ENCODE data around the gene HASPIN. TPM values are rescaled to one million over a fixed set of nuclear protein-coding genes. Genes with fewer than 3 reads are reported as not detected.

The HASPIN gene
- total RNA-seq, 1 donor from 2014 or later = 8.5 TPM

DNA sequence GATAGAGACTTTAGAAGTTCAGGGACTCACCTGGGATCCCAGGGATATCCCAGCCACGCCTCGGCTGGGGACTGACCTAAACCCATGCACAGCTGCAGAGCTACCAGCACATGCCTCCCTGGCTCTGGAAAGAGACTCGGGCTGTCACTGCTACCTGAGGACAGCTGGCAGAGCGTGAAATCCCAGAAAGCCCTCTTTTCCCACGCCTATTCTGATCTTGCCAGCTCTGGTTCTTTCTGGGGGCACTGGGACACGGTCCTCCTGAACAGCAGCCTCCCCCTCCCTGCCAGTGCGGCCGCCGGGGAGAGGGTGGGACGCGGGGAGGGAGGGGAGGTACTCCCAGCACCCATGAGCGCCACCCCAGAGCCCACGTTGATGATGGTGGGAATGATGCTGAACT, 38.5 kb upstream of the HASPIN start:
- Mint-ChIP-seq H3K36me3 (ENCODE audit: insufficient read depth) (no peaks in the 10 kb centered on the region), H3K4me3 (ENCODE audit: low read depth) (no peak overlapping the region), H3K4me1 (ENCODE audit: low read depth) (no peaks in the 10 kb centered on the region), H3K27ac (no peak overlapping the region), H3K9me3 (ENCODE audit: low read depth) (no peaks in the 10 kb centered on the region), H3K27me3 (peaks cover 12% of the 10 kb centered on the region)
- TF ChIP-seq, protein P1, sequence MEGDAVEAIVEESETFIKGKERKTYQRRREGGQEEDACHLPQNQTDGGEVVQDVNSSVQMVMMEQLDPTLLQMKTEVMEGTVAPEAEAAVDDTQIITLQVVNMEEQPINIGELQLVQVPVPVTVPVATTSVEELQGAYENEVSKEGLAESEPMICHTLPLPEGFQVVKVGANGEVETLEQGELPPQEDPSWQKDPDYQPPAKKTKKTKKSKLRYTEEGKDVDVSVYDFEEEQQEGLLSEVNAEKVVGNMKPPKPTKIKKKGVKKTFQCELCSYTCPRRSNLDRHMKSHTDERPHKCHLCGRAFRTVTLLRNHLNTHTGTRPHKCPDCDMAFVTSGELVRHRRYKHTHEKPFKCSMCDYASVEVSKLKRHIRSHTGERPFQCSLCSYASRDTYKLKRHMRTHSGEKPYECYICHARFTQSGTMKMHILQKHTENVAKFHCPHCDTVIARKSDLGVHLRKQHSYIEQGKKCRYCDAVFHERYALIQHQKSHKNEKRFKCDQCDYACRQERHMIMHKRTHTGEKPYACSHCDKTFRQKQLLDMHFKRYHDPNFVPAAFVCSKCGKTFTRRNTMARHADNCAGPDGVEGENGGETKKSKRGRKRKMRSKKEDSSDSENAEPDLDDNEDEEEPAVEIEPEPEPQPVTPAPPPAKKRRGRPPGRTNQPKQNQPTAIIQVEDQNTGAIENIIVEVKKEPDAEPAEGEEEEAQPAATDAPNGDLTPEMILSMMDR (IDR thresholded peaks at IDR 0.05; ENCODE audit: unreplicated experiment) = no peak
- no peak for DNase-seq (ENCODE audit: low spot score, unreplicated experiment)

DNA sequence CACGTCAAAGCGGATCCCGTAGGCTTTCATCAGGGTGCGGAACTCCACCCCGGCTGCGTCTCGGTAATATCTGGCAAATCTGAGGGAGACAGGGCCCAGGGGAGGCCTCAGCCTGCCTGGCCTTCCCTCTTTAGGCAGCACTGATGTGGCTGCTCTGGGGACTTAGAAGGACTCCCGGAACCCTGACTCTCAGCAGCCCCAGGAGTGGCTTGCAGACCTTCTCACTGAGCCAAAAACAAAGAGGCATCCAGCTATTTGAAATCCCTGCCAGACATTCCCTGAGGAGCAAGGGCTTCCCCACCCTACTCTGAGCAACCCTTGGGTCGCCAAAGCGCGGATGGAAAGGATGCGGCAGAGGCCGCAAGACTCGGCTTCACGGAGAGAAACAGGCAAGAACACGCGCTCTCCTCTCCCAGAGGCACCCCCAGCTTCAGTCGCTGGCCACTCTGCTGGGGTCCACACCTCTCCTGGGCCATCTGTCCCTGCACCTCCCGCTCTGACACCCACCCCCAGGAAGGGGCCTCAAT, 35.6 kb upstream of the HASPIN start:
- no peaks in the 10 kb centered on the region for H3K9me3 Mint-ChIP-seq (ENCODE audit: low read depth)
- H3K27ac Mint-ChIP-seq = peak overlapping the region; percentile 8
- no peak overlapping the region for H3K4me3 Mint-ChIP-seq (ENCODE audit: low read depth)
- no peak for DNase-seq (ENCODE audit: low spot score, unreplicated experiment)
- TF ChIP-seq, protein P1 (IDR thresholded peaks at IDR 0.05; ENCODE audit: unreplicated experiment) = no peak
- H3K36me3 Mint-ChIP-seq (ENCODE audit: insufficient read depth) = no peaks in the 10 kb centered on the region
- H3K27me3 Mint-ChIP-seq = peaks cover 5% of the 10 kb centered on the region
- no peaks in the 10 kb centered on the region for H3K4me1 Mint-ChIP-seq (ENCODE audit: low read depth)

DNA sequence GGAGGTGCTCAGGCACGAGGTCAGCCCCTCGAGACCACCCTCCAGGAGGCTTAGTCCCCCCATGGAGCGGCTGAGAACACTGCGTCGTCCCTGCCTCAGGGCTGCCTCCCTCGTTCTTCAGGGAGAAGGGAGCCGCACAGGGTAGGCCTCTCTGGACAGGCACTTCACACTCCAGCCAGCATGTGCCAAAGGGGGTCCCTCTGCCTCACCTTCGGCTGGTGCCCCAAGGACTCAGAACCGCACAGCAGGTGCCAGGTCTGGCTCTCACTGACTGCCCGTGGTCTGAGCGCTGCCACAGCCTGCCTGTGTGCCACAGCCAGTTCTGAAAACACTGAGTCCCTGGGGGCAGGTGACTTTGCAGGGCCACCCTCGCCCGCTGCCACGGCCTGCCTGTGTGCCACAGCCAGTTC, 34.8 kb upstream of the HASPIN start:
- no peak overlapping the region for H3K27ac Mint-ChIP-seq
- DNase-seq (ENCODE audit: low spot score, unreplicated experiment) = no peak
- no peaks in the 10 kb centered on the region for H3K4me1 Mint-ChIP-seq (ENCODE audit: low read depth)
- peaks cover 10% of the 10 kb centered on the region for H3K27me3 Mint-ChIP-seq
- TF ChIP-seq, protein P1 (IDR thresholded peaks at IDR 0.05; ENCODE audit: unreplicated experiment) = no peak
- H3K4me3 Mint-ChIP-seq (ENCODE audit: low read depth) = no peak overlapping the region
- no peaks in the 10 kb centered on the region for H3K36me3 Mint-ChIP-seq (ENCODE audit: insufficient read depth)
- no peaks in the 10 kb centered on the region for H3K9me3 Mint-ChIP-seq (ENCODE audit: low read depth)

DNA sequence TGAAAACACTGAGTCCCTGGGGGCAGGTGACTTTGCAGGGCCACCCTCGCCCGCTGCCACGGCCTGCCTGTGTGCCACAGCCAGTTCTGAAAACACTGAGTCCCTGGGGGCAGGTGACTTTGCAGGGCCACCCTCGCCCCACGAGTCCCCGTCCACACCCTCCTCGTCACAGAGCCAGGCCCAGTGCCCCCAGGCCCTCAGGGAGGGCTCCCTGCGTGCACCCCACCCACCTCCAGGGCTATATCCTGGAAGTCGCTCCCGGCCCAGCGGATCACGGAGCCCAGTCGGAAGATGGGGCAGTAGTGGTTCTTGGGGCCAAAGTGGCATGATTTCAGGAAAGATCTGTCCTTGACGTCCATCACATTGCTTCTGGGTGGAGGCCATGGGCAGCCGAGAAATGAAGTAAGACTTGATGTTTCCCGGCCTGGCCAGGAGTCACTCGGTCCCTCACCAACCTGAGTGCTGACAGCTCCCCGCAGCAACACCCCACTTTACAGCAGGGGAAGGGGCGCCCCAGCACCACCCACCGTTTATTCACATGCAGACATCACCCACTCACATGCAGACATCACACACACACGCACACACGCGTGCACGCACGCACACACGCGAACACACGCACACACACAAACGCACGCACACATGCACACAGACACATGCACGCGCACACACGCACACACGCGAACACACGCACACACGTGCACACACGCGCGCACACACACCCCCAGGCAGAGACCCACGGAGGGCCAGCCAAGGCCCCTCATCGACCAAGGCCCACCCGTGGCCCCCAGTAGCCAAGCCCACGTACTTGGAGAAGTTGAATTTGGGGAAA, 34.2 kb upstream of the HASPIN start:
- H3K9me3 Mint-ChIP-seq (ENCODE audit: low read depth) = no peaks in the 10 kb centered on the region
- no peak overlapping the region for H3K27ac Mint-ChIP-seq
- TF ChIP-seq, protein P1 (IDR thresholded peaks at IDR 0.05; ENCODE audit: unreplicated experiment) = no peak
- H3K27me3 Mint-ChIP-seq = peaks cover 16% of the 10 kb centered on the region
- no peak overlapping the region for H3K4me3 Mint-ChIP-seq (ENCODE audit: low read depth)
- no peaks in the 10 kb centered on the region for H3K36me3 Mint-ChIP-seq (ENCODE audit: insufficient read depth)
- H3K4me1 Mint-ChIP-seq (ENCODE audit: low read depth) = no peaks in the 10 kb centered on the region
- DNase-seq (ENCODE audit: low spot score, unreplicated experiment) = no peak

DNA sequence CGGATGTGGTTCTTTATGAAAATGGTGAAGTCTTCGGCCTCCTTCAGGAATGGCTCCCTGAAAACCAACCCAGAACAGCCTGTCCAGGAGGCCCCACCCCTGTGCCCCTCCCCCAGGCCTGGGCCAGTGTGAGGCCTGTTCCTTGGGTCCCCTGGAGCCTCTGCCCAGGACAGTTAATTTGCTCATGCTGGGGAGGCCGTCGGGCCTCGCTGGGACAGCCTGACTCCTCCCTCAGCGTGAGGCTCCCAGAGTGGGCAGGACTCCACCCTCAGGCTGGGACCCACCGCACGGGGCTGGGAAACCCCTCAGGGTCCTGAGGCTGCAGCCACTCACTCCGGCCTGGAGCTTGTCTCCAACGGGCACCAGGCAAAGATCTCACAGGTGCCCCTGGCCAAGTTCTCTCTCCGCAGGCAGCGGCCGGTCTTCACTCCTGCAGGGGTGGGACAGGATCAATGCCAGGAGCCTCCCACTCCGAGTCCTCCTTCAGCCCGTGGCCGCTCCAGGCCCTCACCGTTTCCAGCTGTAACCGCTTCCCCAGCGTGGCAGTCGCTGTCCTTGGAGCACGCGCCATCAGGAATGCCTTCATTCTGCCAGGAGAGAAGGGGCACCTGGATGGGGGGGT, 33.5 kb upstream of the HASPIN start:
- Mint-ChIP-seq H3K36me3 (ENCODE audit: insufficient read depth) (no peaks in the 10 kb centered on the region), H3K9me3 (ENCODE audit: low read depth) (no peaks in the 10 kb centered on the region), H3K4me1 (ENCODE audit: low read depth) (no peaks in the 10 kb centered on the region), H3K27ac (no peak overlapping the region), H3K27me3 (peaks cover 21% of the 10 kb centered on the region), H3K4me3 (ENCODE audit: low read depth) (no peak overlapping the region)
- TF ChIP-seq, protein P1 (IDR thresholded peaks at IDR 0.05; ENCODE audit: unreplicated experiment) = no peak
- no peak for DNase-seq (ENCODE audit: low spot score, unreplicated experiment)
